ENCODE results near the gene BRMS1L. TPM values are rescaled to one million over a fixed set of nuclear protein-coding genes. Genes with fewer than 3 reads are reported as not detected.

Gene BRMS1L
- total and polyA plus RNA-seq, 2 donors (not counting 1 experiment from before 2014, with no cell fraction given): 3.3 to 9.5 TPM

DNA sequence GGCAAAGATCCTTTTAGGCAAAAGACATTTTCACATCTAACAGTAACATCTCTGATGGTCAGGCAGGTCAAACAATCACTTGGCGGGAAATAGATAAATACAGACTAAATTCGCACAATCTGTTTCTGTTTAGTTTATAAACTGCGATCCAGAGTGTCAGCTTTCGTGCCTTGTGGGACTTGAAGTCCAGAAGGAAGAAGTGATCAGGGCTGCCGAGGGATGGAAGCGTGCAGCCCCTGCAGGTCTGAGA lies 245 bp upstream of the BRMS1L start:
- Histone ChIP-seq H3K9ac (ENCODE audit: insufficient read depth, low read length) (no peak overlapping the region), H3K9me3 (ENCODE audit: control insufficient read depth, insufficient read depth, low read depth, low read length) (no peaks in the 10 kb centered on the region), H4K20me1 (ENCODE audit: control insufficient read depth, extremely low read depth, insufficient read depth, low read length) (no peaks in the 10 kb centered on the region), H3K27ac (ENCODE audit: insufficient read depth, low read length) (no peak overlapping the region), H3K4me3 (replicated peaks in 1 of 4; ENCODE audit: control extremely low read depth in 1 of 4, insufficient read depth in 1 of 4, low read depth in 3 of 4, low read length in 4 of 4) (peak overlapping the region; percentile 16 to 82 (median 56)), H3K4me2 (ENCODE audit: extremely low read depth, insufficient read depth, low read length) (peak overlapping the region; percentile 89), H3K79me2 (ENCODE audit: control insufficient read depth, insufficient read depth, low read length) (peaks cover 2% of the 10 kb centered on the region), H2AFZ (ENCODE audit: low read length) (no peak overlapping the region), H3K36me3 (ENCODE audit: control insufficient read depth, insufficient read depth, low read length) (no peaks in the 10 kb centered on the region), H3K4me1 (ENCODE audit: control insufficient read depth, extremely low read depth, insufficient read depth, low read length) (no peaks in the 10 kb centered on the region), H3K27me3 (ENCODE audit: control insufficient read depth, insufficient read depth, low read length) (no peaks in the 10 kb centered on the region)
- no peak for DNase-seq (ENCODE audit: low read depth in 2 of 2)
- TF ChIP-seq, protein P1, sequence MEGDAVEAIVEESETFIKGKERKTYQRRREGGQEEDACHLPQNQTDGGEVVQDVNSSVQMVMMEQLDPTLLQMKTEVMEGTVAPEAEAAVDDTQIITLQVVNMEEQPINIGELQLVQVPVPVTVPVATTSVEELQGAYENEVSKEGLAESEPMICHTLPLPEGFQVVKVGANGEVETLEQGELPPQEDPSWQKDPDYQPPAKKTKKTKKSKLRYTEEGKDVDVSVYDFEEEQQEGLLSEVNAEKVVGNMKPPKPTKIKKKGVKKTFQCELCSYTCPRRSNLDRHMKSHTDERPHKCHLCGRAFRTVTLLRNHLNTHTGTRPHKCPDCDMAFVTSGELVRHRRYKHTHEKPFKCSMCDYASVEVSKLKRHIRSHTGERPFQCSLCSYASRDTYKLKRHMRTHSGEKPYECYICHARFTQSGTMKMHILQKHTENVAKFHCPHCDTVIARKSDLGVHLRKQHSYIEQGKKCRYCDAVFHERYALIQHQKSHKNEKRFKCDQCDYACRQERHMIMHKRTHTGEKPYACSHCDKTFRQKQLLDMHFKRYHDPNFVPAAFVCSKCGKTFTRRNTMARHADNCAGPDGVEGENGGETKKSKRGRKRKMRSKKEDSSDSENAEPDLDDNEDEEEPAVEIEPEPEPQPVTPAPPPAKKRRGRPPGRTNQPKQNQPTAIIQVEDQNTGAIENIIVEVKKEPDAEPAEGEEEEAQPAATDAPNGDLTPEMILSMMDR (conservative IDR thresholded peaks at IDR 0.05 in 1 of 2, IDR thresholded peaks at IDR 0.05 in 1 of 2; ENCODE audit: low read depth in 1 of 2, low read length in 2 of 2): no peak
- TF ChIP-seq EZH2 (IDR thresholded peaks at IDR 0.05; ENCODE audit: low read length, missing control alignments): no peak

DNA sequence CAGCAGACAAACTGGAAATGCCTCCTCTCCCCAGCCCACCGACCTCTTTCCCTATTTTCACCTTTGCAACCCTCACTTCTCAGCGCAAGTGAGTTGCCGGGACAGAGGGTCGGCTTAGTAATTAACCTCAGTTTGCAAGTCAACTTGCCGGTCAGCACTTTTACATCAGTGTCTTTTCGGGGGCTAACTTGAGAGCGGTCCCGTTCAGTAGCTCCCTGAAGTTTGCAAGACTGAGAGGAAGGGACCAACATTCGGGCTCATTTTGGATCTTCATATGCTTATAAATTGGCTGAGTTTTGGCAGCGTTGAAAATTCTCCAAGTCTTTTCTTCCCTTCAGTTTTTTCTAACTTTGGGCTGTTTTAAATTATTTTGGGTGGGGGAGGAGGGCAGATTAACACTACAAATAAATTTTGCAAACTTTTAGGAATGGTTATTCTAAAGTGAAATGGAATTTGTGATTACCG lies 846 bp downstream of the BRMS1L start:
- peak overlapping the region; percentile 15 for H3K27ac ChIP-seq (ENCODE audit: insufficient read depth, low read length)
- TF ChIP-seq, protein P1 (conservative IDR thresholded peaks at IDR 0.05 in 1 of 2, IDR thresholded peaks at IDR 0.05 in 1 of 2; ENCODE audit: low read depth in 1 of 2, low read length in 2 of 2): no peak
- no peak for TF ChIP-seq EZH2 (IDR thresholded peaks at IDR 0.05; ENCODE audit: low read length, missing control alignments)
- H3K27me3 ChIP-seq (ENCODE audit: control insufficient read depth, insufficient read depth, low read length): no peaks in the 10 kb centered on the region
- H3K79me2 ChIP-seq (ENCODE audit: control insufficient read depth, insufficient read depth, low read length): peaks cover 2% of the 10 kb centered on the region
- peak overlapping the region; percentile 79 to 92 (median 86) for H3K4me3 ChIP-seq (replicated peaks in 1 of 4; ENCODE audit: control extremely low read depth in 1 of 4, insufficient read depth in 1 of 4, low read depth in 3 of 4, low read length in 4 of 4)
- peak overlapping the region; percentile 95 for H2AFZ ChIP-seq (ENCODE audit: low read length)
- no peaks in the 10 kb centered on the region for H3K9me3 ChIP-seq (ENCODE audit: control insufficient read depth, insufficient read depth, low read depth, low read length)
- H3K36me3 ChIP-seq (ENCODE audit: control insufficient read depth, insufficient read depth, low read length): no peaks in the 10 kb centered on the region
- no peak for DNase-seq (ENCODE audit: low read depth in 2 of 2)
- H3K4me1 ChIP-seq (ENCODE audit: control insufficient read depth, extremely low read depth, insufficient read depth, low read length): no peaks in the 10 kb centered on the region
- peak overlapping the region; percentile 91 for H3K4me2 ChIP-seq (ENCODE audit: extremely low read depth, insufficient read depth, low read length)
- no peaks in the 10 kb centered on the region for H4K20me1 ChIP-seq (ENCODE audit: control insufficient read depth, extremely low read depth, insufficient read depth, low read length)
- peak overlapping the region; percentile 51 for H3K9ac ChIP-seq (ENCODE audit: insufficient read depth, low read length)

DNA sequence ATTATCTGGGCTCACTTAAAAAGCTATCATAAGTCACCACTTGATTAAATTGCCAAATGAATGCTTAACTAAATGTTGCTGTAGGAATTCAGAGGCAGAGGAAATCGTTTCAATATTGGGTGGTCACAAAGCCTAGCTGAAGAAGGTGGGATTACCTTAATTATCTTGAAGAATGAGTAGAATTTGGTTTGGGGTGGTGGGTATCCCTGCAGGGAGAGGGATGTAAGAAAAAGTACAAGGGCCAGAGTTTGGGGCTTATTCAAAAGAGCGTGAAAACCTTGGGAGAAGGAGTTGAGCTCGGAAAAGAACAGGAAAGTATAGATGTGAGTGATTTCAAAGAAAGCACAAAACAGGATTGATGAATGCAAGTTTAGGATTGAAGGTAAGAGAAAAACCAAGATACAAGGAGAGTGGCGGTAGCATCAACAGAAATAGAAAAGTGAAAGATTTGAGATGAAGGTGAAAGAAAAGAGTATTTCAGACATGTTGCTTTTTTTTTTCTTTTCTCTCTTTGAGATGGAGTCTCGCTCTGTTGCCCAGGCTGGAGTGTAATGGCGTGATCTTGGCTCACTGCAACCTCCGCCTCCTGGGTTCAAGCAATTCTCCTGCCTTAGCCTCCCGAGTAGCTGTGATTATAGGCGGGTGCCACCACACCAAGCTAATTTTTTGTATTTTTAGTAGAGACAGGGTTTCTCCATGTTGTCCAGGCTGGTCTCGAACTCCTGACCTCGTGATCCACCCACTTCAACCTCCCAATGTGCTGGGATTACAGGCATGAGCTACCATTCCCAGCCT lies 1.7 kb downstream of the BRMS1L start:
- DNase-seq (ENCODE audit: low read depth in 2 of 2): no peak
- no peaks in the 10 kb centered on the region for H3K4me1 ChIP-seq (ENCODE audit: control insufficient read depth, extremely low read depth, insufficient read depth, low read length)
- no peaks in the 10 kb centered on the region for H4K20me1 ChIP-seq (ENCODE audit: control insufficient read depth, extremely low read depth, insufficient read depth, low read length)
- H3K27ac ChIP-seq (ENCODE audit: insufficient read depth, low read length): no peak overlapping the region
- peak overlapping the region; percentile 53 for H3K4me2 ChIP-seq (ENCODE audit: extremely low read depth, insufficient read depth, low read length)
- peaks cover 2% of the 10 kb centered on the region for H3K79me2 ChIP-seq (ENCODE audit: control insufficient read depth, insufficient read depth, low read length)
- no peaks in the 10 kb centered on the region for H3K36me3 ChIP-seq (ENCODE audit: control insufficient read depth, insufficient read depth, low read length)
- H3K9me3 ChIP-seq (ENCODE audit: control insufficient read depth, insufficient read depth, low read depth, low read length): no peaks in the 10 kb centered on the region
- no peak overlapping the region for H3K9ac ChIP-seq (ENCODE audit: insufficient read depth, low read length)
- no peak overlapping the region for H2AFZ ChIP-seq (ENCODE audit: low read length)
- H3K27me3 ChIP-seq (ENCODE audit: control insufficient read depth, insufficient read depth, low read length): no peaks in the 10 kb centered on the region
- TF ChIP-seq, protein P1 (conservative IDR thresholded peaks at IDR 0.05 in 1 of 2, IDR thresholded peaks at IDR 0.05 in 1 of 2; ENCODE audit: low read depth in 1 of 2, low read length in 2 of 2): no peak
- TF ChIP-seq EZH2 (IDR thresholded peaks at IDR 0.05; ENCODE audit: low read length, missing control alignments): no peak
- H3K4me3 ChIP-seq (replicated peaks in 1 of 4; ENCODE audit: control extremely low read depth in 1 of 4, insufficient read depth in 1 of 4, low read depth in 3 of 4, low read length in 4 of 4): peak overlapping the region in 2 of 4 experiments; percentile 79 to 82
